ENCODE measurements around the gene PTPRT.

PTPRT gene

DNA sequence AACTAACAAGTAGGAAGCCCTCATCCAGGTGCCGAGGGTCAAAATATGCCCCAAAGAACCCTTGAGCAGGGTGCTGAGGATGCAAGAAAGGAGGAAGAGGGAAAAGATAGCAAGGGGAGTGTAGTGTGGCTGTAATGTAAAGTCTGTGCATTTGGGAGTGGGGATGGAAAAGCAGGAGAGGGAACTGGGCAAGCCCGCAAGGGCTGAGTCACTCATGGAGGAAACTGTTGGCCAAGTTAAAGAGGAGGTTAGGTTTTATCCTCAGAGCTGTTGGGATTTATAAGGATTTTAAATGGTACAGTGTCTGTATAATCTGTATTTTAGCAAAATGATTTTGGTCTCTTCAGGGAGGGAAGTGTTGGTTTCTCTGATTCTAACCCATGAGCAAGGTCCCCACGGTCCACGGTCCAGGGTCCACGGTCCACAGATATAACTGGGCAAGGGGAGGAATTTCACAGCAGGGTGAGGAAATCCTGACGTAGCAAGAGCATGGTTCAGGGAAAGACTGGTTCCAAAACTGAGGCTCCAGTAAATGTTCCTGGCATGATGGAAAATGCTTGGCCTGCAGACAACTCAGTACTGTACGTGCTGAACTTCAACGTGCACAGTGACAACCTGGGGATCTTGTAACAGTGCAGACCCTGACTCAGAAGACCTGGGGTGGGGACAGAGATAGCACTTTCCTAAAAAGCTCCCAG, 759.8 kb downstream of the PTPRT start:
- POLR2A ChIA-PET, result no interaction called here
- TF ChIP-seq ELF4 (IDR thresholded peaks at IDR 0.05) (no peak), ARNT (IDR thresholded peaks at IDR 0.05) (no peak), ZNF384 (IDR thresholded peaks at IDR 0.05) (no peak), SP1 (IDR thresholded peaks at IDR 0.05) (no peak), L3MBTL2 (conservative IDR thresholded peaks at IDR 0.05) (no peak), HDGF (IDR thresholded peaks at IDR 0.05; ENCODE audit: borderline replicate concordance) (no peak), SUZ12 (IDR thresholded peaks at IDR 0.05) (no peak), FOXM1 (IDR thresholded peaks at IDR 0.05; ENCODE audit: borderline replicate concordance) (no peak)
- TF ChIP-seq, protein P1, sequence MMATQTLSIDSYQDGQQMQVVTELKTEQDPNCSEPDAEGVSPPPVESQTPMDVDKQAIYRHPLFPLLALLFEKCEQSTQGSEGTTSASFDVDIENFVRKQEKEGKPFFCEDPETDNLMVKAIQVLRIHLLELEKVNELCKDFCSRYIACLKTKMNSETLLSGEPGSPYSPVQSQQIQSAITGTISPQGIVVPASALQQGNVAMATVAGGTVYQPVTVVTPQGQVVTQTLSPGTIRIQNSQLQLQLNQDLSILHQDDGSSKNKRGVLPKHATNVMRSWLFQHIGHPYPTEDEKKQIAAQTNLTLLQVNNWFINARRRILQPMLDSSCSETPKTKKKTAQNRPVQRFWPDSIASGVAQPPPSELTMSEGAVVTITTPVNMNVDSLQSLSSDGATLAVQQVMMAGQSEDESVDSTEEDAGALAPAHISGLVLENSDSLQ (IDR thresholded peaks at IDR 0.05), result no peak
- no peak for DNase-seq (ENCODE audit: extremely low spot score)
- CTCF ChIA-PET, result no interaction called here

DNA sequence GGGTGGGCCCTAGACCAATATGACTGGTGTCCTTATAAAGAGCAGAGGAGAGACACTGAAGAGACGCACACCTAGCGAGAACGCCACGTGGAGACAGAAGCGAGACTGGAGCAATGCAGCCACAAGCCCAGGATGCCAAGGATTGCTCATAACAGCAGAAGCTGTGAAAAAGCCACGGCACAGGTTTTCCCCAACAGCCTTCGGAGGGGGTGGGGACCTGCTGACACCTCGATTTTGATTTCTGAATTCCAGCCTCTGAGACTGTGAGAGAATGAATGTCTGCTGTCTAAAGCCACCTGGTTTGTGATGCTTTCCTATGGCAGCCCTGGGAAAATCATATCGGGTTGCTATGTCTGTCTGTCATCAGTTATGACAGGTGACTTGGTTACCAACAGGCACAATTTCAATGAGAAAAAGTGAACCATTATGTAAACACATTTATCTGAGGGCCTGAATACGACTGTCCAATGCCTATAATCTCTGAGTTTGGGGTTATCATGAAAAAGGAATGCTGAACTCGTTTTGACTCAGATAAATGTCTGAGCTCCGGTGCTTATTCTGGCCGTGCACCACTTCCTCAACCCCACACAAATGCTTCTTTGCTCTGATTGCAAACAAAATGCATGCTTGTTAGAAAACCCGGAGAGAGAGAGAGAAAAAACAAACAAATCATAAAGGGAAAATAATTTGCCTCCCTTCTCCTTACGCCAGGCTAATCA, 769.7 kb downstream of the PTPRT start:
- CTCF ChIA-PET, result no interaction called here
- POLR2A ChIA-PET, result no interaction called here
- TF ChIP-seq FOXM1 (IDR thresholded peaks at IDR 0.05; ENCODE audit: borderline replicate concordance), result no peak
- no peak for DNase-seq (ENCODE audit: extremely low spot score)

DNA sequence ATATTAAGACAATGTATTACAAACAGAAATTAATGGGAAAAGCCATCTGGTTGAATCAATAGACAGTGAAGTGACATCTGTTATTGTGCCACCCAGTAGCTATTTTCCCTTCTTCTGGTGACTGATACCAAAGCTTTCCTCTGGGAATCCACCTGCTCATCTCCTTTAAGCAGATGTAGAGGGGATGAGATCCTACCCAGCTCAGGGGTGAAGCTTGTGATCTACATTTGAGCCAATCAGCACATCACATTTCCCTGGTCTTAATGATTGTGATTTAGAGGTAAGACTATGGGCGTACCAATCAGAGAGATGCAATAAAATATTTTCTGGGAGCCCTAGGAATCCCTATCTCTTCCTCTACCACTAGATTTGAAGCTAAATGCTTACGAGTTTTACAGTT, 782.9 kb downstream of the PTPRT start:
- TF ChIP-seq NFRKB (IDR thresholded peaks at IDR 0.05), result no peak
- TF ChIP-seq HDGF (IDR thresholded peaks at IDR 0.05; ENCODE audit: borderline replicate concordance), result no peak
- no peak for TF ChIP-seq L3MBTL2 (conservative IDR thresholded peaks at IDR 0.05)
- TF ChIP-seq FOXK2 (IDR thresholded peaks at IDR 0.05), result no peak
- no peak for TF ChIP-seq ARNT (IDR thresholded peaks at IDR 0.05)
- TF ChIP-seq SUZ12 (IDR thresholded peaks at IDR 0.05), result no peak
- no peak for TF ChIP-seq LEF1 (IDR thresholded peaks at IDR 0.05; ENCODE audit: borderline replicate concordance)
- TF ChIP-seq SP1 (IDR thresholded peaks at IDR 0.05), result no peak
- no peak for TF ChIP-seq TARDBP (IDR thresholded peaks at IDR 0.05)
- TF ChIP-seq, protein P1 (IDR thresholded peaks at IDR 0.05), result no peak
- no peak for TF ChIP-seq FOXM1 (IDR thresholded peaks at IDR 0.05; ENCODE audit: borderline replicate concordance)
- TF ChIP-seq ELF4 (IDR thresholded peaks at IDR 0.05), result no peak
- TF ChIP-seq ZNF384 (IDR thresholded peaks at IDR 0.05), result no peak
- no peak for TF ChIP-seq CTBP1 (IDR thresholded peaks at IDR 0.05; ENCODE audit: borderline replicate concordance)
- TF ChIP-seq FOXA1 (IDR thresholded peaks at IDR 0.05), result no peak
- TF ChIP-seq BHLHE40 (IDR thresholded peaks at IDR 0.05; ENCODE audit: borderline replicate concordance), result no peak
- DNase-seq (ENCODE audit: extremely low spot score), result no peak
- CTCF ChIA-PET, result no interaction called here
- POLR2A ChIA-PET, result no interaction called here

DNA sequence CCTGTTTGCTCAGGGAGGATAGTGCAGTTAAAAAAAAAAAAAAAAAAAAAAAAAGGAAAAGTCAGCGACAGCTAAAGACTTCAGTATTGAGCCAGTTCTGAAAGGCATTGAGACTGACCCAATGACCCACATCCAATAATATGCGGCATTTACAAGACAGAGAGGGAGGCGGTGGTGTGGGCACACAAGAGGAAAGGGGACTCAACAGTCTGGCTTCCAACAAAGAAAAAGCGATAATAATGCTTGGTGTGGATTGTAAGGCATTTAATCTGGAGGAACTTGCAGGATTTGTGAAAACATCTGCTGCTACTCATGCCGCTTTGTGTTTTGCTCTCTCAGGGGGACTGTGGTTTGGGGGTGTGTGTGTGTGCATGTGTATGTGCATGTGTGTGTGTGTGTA, 787.3 kb downstream of the PTPRT start:
- ChIA-PET POLR2A (no interaction called here), CTCF (no interaction called here)
- TF ChIP-seq NFRKB (IDR thresholded peaks at IDR 0.05) (no peak), FOXA1 (IDR thresholded peaks at IDR 0.05) (no peak), SP1 (IDR thresholded peaks at IDR 0.05) (no peak), ARNT (IDR thresholded peaks at IDR 0.05) (no peak), ZNF384 (IDR thresholded peaks at IDR 0.05) (no peak), FOXM1 (IDR thresholded peaks at IDR 0.05; ENCODE audit: borderline replicate concordance) (no peak), HDGF (IDR thresholded peaks at IDR 0.05; ENCODE audit: borderline replicate concordance) (no peak), L3MBTL2 (conservative IDR thresholded peaks at IDR 0.05) (no peak), SUZ12 (IDR thresholded peaks at IDR 0.05) (no peak), LEF1 (IDR thresholded peaks at IDR 0.05; ENCODE audit: borderline replicate concordance) (no peak), TARDBP (IDR thresholded peaks at IDR 0.05) (no peak), FOXK2 (IDR thresholded peaks at IDR 0.05) (no peak), CTBP1 (IDR thresholded peaks at IDR 0.05; ENCODE audit: borderline replicate concordance) (no peak), BHLHE40 (IDR thresholded peaks at IDR 0.05; ENCODE audit: borderline replicate concordance) (no peak), ELF4 (IDR thresholded peaks at IDR 0.05) (no peak)
- TF ChIP-seq, protein P1 (IDR thresholded peaks at IDR 0.05), result no peak
- DNase-seq (ENCODE audit: extremely low spot score), result no peak

DNA sequence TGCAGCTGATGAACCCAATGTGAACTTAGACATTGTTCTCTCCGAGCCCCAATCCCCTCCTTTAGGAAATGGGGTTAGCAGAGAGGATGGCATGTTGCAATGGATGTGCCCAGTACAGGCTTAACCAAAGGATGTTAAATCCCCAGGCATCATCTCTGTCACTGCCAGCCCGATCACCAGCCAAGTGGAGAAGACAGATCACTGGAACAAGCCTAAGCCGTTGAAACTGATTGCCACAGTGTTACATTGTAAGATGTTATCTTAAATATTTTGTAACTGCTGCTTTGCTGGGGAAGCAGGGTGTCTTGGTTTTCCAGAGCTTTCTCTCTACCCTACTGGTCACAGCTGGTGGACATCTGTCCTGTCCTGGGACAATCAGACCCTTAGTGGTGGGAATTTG, 788.1 kb downstream of the PTPRT start:
- ChIA-PET CTCF (no interaction called here), POLR2A (no interaction called here)
- no peak for DNase-seq (ENCODE audit: extremely low spot score)

DNA sequence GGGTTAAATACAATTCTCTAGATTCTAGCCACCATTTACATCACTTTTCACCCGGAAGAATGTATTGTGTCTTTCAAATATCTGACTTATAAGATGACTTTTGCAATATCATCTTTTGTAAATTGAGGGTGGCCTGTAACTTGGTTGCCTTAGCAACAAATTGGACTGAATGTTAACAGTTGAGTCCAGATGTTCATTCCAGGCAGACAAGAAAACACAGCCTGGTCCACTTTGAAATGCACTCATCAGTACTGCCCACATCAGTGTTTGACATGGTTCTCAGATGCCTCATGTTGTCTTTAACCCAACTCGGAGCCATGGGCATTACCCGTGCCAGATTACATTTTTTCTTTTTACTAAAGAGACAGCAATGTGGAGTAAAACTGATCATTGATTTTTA, 789.9 kb downstream of the PTPRT start:
- TF ChIP-seq CTBP1 (IDR thresholded peaks at IDR 0.05; ENCODE audit: borderline replicate concordance) (no peak), ARNT (IDR thresholded peaks at IDR 0.05) (no peak), HDGF (IDR thresholded peaks at IDR 0.05; ENCODE audit: borderline replicate concordance) (no peak), NFRKB (IDR thresholded peaks at IDR 0.05) (no peak), L3MBTL2 (conservative IDR thresholded peaks at IDR 0.05) (no peak), TARDBP (IDR thresholded peaks at IDR 0.05) (no peak), SUZ12 (IDR thresholded peaks at IDR 0.05) (no peak), FOXK2 (IDR thresholded peaks at IDR 0.05) (no peak), FOXA1 (IDR thresholded peaks at IDR 0.05) (no peak), BHLHE40 (IDR thresholded peaks at IDR 0.05; ENCODE audit: borderline replicate concordance) (no peak), LEF1 (IDR thresholded peaks at IDR 0.05; ENCODE audit: borderline replicate concordance) (no peak), FOXM1 (IDR thresholded peaks at IDR 0.05; ENCODE audit: borderline replicate concordance) (no peak), ZNF384 (IDR thresholded peaks at IDR 0.05) (no peak), SP1 (IDR thresholded peaks at IDR 0.05) (no peak), ELF4 (IDR thresholded peaks at IDR 0.05) (no peak)
- TF ChIP-seq, protein P1 (IDR thresholded peaks at IDR 0.05), result no peak
- ChIA-PET POLR2A (no interaction called here), CTCF (no interaction called here)
- no peak for DNase-seq (ENCODE audit: extremely low spot score)

More for the DNA sequence above, 788.1 kb downstream of the PTPRT start:
- TF ChIP-seq NFRKB (IDR thresholded peaks at IDR 0.05), result no peak
- no peak for TF ChIP-seq ARNT (IDR thresholded peaks at IDR 0.05)
- no peak for TF ChIP-seq L3MBTL2 (conservative IDR thresholded peaks at IDR 0.05)
- TF ChIP-seq FOXK2 (IDR thresholded peaks at IDR 0.05), result no peak
- no peak for TF ChIP-seq ZNF384 (IDR thresholded peaks at IDR 0.05)
- TF ChIP-seq CTBP1 (IDR thresholded peaks at IDR 0.05; ENCODE audit: borderline replicate concordance), result no peak
- no peak for TF ChIP-seq TARDBP (IDR thresholded peaks at IDR 0.05)
- TF ChIP-seq LEF1 (IDR thresholded peaks at IDR 0.05; ENCODE audit: borderline replicate concordance), result no peak
- TF ChIP-seq SUZ12 (IDR thresholded peaks at IDR 0.05), result no peak
- TF ChIP-seq FOXM1 (IDR thresholded peaks at IDR 0.05; ENCODE audit: borderline replicate concordance), result no peak
